HG03342 (cell line): Measurements from ENCODE around the gene TBC1D13.

Source experiments
- ATAC-seq: cut with Tn5 transposase; IDR thresholded peaks from one replicate; pipeline ENCODE4 v1.9.1; 2021; ENCODE audit warnings: mild to moderate bottlenecking, moderate library complexity; ENCODE audit not compliant: unreplicated experiment

Gene TBC1D13

DNA sequence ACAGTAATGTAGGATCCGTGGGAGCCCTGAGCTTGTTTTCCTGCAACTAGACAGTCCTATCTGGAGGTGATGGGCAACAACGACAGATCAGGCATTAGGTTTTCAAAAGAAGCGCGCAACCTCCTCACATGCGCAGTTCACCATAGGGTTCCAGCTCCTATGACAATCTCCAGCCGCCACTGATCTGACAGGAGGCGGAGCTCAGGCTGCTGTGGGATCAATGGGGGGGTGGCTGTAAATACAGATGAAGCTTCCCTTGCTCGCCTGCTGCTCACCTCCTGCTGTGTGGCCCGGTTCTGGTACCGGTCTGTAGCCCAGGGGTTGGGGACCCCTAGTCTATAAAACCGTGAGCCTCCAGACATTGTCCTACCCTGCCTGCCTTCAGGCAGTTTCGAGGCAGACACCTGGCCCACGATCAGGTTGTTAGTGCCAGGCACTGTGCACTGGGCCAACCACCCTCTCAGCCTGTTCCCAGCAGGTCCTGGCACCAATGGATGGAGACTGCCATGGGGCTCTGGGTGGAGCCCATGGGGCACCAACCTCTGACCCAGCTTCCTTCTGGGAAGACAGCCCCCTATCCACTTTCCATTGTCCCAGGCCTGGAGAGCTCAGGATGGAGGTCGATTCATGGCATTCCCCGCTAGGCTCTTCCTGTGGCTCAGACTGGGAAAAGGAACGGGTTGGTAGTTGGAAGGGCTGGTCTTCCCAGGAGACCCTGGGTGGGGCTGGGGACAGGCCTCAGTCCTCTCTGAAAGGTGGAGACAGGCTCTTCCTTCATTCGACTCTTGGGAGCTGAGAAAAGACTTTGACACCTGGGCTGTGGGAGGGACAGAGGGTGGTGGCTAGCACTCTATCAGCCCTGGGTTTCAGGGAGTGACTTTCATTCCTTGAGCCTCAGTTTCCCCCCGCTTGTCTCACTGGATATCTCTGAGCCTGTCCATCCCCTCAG is 32.9 kb downstream of the TBC1D13 start:
- ATAC-seq: no peak

DNA sequence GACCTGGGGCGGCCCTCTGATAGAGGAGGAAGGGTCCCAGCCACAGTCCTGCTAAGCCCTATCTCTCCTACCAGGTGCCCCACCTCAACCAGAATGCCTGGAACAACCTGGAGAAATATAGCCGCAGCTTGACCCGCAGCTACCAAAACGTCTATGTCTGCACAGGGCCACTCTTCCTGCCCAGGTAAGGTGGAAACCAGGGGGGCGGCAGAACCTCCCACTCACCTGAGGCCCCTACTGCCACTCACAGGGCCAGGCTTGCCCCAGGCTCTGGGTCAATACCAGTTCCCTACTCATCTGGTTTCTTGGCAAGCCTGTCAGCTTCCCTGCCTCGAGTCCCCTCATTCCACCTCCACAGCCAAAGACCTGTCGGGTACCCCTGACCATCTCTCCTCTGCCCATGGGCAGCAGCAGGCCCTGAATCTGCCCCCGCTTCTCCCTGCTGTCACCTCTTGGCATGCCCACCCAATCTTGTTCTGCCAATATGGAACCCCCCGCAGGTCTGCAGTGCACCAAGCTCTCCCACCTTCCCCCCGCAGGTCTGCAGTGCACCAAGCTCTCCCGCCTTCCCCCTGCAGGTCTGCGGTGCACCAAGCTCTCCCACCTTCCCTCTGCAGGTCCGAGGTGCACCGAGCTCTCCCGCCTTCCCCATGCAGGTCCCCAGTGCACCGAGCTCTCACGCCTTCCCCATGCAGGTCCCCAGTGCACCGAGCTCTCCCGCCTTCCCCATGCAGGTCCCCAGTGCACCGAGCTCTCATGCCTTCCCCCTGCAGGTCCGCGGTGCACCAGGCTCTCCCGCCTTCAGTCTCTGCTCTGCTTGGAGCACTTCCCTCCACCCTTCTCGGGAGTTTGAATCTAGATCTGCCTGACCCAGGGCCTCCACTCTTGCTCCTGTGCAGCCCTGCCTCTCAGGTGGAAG is 33.9 kb downstream of the TBC1D13 start:
- no peak for ATAC-seq

DNA sequence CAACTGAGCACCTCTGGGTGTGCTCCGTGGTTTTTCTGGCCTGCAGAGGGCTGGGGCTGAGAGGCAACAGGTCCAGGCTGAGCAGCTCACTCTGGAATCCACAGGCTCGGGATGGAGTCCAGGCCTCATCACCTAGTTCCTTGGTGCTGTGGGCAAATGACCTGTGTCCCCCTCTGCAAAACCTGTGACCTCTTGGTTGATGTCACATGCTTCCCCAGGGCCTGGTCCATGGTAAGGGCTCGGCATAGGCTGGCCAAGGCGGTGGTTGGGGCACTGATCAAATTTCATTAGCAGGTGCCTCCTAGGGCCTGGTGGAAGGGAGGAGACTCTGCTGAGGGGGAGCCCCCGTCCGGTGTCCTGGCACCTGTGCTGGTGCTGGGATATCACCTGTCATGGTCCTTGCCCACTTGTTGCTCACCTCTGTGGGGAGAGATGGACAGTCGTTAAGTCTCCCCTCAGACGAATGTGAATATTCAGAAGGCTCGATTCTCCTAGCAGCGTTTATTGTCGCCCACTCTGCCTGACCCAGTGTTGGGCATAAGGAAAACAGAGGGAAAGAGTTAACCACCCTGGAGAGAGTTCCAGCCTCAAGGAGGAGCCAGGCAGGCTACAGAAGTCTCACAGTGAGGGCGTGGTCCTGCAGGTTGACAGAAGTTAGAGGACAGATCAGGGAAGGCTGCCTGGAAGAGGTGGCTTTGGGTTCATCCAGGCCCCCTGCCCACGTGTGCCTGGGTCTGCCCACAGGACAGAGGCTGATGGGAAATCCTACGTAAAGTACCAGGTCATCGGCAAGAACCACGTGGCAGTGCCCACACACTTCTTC is 34.7 kb downstream of the TBC1D13 start:
- no peak for ATAC-seq

DNA sequence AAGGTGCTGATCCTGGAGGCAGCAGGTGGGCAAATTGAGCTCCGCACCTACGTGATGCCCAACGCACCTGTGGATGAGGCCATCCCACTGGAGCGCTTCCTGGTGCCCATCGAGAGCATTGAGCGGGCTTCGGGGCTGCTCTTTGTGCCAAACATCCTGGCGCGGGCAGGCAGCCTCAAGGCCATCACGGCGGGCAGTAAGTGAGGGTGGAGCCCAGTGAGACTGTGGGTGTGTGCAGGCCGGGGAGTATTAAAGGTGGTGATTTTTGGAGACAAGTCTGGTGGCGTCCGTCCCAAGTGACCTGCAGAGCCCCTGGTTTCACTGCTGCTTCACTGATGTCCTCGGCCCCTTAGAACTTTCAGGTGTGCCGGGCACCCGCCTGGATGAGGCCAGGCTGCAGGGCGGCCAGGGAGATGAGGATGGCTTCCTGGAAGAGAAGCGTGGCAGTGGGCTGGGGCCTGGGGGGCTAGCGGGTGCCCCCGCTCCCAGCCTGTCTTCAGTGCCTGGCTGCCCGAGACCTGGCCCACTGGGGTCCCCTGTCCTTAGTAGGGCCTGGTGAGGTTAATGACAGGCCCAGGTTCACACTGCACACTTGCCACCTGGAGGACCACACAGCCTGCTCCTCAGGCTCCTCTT is 35.5 kb downstream of the TBC1D13 start:
- no peak for ATAC-seq

DNA sequence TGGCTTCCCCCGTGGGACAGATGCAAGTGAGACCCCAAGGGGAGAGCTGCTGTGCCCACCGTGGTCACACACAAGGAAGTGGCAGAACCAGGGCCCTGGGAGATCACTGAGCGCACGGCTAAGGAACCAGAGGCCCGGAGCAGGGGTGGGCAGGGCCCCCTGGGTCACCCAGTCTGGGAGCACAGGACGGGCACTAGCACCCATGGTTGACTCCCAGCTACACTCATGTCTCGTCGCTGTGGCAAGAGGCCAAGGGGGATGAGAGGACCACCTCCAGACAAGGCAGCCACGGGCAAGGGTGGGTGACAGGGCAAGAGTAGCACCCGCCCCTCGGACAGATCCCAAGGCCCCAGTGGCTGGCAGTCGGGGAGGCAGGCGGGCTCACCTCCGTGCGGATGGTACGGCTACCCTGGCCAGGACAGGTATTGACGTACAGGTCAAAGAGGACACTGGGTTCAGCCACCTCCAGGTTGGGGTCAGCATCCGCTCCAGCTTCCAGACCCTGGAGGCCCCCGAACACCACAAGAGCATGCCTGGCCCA is 36.4 kb downstream of the TBC1D13 start:
- ATAC-seq: no peak

DNA sequence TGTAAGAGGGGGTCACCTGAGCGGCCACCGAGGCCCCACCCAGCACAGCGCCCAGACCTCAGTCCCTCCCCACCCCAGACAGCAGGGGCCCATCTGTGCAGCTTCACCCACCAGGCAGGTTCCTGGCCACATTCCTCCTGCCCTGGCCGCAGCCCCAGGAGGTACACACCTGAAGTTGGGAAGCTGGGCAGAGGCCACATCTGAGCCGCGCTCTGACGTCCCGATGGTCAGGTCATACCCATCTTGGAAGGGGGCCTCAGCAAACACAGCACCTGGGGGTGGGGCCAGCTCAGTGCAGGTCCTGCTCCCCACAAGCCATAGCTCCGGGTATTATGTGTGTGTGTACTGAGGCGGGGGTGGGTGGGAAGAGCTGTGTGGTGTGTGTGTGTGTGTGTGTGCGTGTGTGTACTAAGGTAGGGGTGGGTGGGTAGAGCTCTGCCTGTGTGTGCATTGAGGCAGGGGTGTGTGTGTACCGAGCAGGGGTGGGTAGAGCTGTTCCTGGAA is 36.9 kb downstream of the TBC1D13 start:
- ATAC-seq: no peak

DNA sequence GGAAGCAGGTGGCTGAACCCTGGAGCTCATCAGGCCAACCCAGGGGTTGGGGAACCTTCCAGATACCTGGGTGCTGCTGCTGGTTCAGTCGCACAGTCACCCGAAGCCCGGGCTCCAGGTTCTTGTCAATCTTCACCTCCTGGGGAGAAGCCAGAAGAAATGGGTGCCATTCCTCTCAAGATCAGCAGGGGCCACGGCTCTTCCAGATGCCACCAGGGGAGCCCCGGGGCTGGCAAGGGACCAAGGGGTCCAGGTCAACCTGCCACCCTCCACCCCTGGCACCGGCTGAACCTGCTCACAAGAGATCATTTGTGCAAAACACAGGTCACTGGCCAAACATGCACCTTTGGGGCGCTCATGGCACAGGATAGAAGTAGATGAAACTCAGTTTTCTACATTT is 37.9 kb downstream of the TBC1D13 start:
- ATAC-seq: no peak

DNA sequence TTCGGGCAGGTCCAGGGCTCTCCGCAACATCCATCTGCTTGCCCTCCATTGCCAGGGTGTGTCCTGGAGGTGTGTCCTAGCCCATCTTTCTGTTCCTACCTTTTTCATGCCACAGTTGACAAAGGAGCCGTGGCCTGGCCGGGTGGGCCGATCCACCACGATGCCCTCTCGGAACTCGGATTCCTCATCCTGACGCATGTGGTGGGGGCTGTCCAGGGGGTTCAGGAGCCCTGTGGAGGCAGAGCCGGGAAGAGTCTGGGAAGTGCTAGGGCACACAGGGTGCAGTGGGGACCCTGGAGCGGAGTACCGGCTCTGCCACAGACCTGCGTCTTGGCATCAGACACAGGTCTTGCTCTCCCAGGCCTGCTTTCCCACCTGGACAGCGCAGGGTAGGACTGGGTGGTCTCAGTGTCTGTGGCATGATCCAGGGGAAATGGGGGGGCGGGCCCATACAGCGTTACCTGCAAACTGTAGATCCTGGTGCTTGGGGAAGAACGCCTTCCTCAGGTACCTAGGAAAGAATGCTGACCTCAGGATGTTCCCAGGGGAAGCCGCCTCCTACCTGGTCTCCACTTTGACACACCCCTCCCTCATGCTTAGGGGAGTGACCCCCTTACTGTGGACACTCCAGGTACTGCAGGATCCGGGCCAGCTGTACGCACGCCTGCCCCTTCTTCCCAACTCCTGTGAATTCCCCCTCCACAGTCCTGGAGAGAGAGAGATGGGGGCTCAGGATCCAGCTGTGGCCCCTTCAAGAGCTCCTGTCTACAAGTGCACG is 39.1 kb downstream of the TBC1D13 start:
- no peak for ATAC-seq

DNA sequence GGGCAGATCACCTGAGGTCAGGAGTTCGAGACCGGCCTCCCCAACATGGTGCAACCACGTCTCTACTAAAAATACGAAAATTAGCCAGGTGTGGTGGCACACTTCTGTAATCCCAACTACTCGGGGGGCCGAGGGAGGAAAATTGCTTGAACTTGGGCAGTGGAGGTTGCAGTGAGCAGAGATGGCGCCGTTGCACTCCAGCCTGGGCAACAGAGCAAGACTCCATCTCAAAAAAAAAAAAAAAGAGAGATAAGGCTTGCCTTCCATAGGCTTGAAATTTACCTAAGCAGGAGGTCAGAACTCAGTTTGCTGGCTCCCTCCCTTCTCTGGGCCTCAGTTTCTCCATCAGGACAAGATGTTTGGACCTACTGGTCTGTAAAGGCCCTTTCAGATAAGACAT is 41.2 kb downstream of the TBC1D13 start:
- no peak for ATAC-seq

DNA sequence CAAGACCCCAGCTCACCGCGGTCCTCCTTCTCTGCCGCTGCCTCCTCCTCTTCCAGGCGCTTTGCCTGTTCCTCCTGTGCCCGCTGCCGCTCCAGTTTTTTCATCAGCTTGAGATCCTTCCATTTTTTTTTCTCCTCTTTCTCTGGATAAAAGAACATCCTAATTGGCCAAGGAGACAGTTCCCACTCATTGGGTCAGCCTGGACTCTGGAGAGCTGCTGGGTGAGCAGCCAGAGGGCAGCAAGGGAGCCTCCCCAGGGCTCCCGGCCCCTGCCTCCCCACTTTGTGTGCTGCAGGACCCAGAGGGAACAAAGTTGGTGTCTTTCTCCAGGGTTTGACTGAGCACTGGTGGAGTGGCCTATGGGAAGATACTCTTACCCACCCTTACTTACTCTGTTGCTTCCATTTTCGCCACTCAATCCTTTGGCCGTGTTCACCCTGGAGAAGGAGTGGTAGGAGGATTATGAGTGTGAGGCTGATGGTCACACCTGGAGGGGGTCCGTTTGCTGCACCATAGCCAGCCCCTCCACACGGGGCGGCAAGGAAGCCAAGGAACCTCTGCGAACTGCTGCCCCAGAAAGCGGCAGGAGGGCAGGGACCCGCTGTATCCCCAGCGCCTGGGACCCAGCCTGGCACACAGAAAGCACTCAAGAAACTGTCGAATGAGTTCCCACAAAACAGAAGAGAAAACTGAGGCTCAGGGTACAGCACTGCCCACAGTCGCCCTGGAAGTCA is 41.8 kb downstream of the TBC1D13 start:
- ATAC-seq: peak; percentile 1

DNA sequence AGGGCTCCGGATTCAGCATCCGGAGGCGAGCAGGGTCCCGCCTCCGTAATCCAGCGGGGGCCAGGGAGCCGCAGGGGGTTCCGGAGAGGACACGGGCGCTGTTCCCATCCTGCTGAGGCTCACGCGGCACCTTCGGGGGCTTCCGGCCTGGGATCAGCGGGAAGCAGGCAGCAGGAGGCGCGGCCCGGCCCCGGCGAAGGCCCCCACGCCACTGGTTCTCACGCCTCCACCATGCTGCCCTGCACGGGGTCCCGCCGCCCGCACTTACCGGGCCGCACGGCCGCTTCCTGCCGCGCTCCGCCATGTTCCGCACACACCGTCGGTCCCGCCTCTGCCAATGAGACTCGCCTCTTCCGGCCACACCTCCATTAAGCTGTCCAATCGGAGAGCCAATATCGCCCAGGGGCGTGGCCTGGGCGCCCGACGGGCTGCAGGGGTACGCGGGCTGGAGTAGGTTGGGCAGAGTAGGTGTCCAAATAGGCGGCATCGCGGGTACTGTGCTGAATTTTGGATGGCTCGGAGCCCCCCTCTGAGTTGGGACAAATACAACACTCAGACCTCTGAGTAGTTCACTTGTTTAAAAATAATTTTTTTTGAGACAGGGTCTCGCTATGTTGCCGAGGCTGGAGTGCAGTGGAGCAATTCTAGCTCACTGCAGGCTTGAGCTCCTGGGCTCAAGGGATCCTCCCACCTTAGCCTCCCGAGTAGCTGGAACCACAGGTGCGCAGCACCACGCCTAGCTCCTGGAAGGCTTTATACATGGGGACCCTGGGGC is 42.6 kb downstream of the TBC1D13 start, which contains the start of gene SPOUT1:
Gene SPOUT1, minus strand, starts transcription at position 318 of the 775 bp plus-strand sequence. Its CDS starts 14 bp downstream, at position 304.
- peak; percentile 96 for ATAC-seq

DNA sequence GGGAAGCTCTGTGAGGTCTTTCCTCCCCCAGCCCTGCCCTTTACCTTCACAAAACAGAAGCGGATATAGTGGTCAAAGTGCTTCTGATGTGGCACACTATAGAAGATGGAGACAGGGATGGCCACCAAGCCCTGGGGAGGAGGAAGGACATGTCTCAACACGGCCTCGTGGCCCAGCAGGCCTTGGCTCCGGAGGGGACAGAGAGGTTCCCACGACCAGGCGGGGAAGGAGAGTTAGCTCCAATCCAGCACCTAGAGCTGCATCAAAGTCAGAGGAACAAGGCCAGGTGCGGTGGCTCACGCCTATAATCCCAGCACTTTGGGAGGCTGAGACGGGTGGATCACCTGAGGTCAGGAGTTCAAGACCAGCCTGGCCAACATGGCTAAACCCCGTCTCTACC is 46.6 kb downstream of the TBC1D13 start:
- no peak for ATAC-seq

DNA sequence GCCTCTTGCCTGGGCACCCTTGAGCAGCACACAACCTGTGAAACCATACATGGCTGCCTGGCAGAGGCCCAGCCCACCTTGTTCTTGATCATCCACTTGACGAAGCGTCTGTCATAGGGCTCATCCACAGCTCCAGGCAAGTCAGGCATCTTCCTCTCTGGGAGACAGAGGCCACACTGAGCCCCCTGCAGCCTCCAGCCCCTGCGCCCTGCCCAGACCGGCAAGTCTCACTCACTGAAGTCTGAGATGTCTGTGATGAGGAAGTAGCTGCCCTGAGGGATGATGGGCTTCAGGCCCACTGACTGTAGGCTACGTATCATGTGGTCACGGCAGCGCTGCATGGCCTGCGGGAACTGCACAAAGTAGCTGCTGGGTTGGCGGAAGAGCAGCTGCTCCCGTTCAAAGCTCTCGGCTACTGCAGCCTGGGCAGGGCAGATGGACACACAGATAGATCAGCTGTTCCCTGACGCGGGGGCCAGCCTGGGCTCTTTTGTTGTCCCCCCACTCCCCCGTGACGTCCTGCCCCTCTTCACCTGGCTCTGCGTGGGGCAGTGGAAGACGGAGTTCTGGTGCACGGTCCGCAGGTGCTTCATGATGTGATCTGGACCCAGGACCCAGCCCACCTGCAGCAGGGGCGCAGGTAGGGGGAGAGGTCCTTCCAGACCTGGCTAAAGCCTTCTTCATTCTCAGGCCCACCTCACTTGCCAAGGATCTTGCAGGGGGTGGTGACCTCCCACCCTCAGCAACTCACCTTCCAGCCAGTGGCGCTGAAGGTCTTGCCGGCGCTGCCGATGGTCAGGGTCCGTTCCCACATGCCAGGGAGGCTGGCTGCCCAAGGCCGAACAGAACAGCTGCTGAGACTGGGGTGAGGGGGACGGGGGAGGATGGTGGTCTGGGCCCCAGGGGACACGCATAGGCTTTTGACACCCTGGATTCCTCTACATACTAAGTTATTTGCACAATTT is 48.5 kb downstream of the TBC1D13 start:
- ATAC-seq: no peak

DNA sequence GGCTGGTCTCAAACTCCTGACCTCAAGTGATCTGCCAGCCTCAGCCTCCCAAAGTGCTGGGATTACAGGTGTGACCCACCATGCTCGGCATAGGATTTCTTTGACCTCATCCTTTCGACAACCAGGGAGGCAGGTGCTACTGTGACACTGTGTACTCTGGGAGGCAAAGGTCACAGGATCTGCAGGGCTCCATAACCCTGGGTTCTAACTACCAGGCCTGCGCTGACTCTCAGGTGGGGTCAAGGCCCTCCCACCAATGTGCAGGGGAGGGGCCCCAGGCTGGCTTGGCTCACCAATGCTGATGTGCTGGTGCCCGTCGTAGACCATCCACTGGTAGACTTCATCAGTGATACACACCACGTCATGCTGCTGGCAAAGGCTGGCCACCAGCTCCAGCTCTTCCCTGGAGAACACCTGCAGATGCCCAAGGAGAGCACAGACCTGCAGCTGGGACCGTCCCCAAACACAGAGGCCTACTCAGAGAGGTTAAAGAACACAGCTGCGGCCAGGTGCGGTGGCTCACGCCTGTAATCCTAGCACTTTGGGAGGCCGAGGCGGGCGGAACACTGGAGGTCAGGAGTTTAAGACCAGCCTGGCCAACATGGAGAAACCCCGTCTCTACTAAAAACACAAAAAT is 49.6 kb downstream of the TBC1D13 start:
- ATAC-seq: no peak

DNA sequence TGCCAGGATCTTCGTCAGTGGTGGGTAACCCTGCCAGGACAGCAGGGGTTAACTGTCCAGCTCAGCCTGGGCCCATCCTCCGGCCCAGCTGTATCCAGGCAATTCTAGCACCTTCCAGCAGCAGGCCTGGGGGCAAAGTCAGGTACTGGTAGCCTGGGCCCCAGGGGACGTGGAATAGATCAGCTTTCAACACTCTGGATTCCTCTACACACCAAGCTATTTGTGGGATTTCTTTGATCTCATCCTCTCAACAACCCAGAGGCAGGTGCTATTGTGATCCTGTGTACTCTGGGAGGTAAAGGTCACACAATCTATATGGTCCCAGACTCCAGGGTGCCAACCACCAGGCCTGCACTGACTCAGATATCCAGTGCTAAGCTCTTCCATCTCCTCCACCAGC is 51.3 kb downstream of the TBC1D13 start:
- ATAC-seq: no peak

DNA sequence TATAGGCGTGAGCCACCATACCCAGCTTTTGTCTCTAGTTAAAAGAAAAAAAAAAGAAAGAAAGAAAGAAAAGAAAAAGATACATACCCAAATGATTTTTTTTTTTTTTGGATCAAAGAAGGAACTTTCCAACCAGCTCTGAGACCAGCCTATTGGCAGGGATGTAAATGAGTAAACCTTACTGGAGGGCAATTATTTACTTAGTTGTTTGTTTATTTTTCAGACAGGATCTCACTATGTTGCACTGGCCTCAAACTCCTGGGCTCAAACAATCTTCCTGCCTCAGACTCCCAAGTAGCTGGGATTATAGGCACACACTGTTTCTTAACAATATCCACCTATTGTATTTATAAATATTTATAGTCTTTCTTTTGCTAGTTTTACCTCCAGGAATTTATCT is 53.5 kb downstream of the TBC1D13 start:
- ATAC-seq: no peak
